Measurements from ENCODE around the gene TMEM245.
"Not testable (repeated sequence)": the region's sequence is repeated elsewhere in the genome, so short reads cannot be mapped to it uniquely, and the experiment has no call there.

The TMEM245 gene

GRCh38 chr9:108996643-108997042 is 123.1 kb downstream of the TMEM245 start:
- no peak for ATAC-seq
- H3K9me3 Mint-ChIP-seq = no peaks in the 10 kb centered on the region
- H3K27ac Mint-ChIP-seq = no peak overlapping the region
- DNase-seq (ENCODE audit: low spot score in 2 of 2) = no peak
- H3K36me3 Mint-ChIP-seq = no peaks in the 10 kb centered on the region
- no peaks in the 10 kb centered on the region for H3K4me1 Mint-ChIP-seq
- H3K4me3 Mint-ChIP-seq = no peak overlapping the region

GRCh38 chr9:108994695-108995094 is 125.1 kb downstream of the TMEM245 start:
- H3K9me3 Mint-ChIP-seq = no peaks in the 10 kb centered on the region
- H3K27ac Mint-ChIP-seq = no peak overlapping the region
- no peaks in the 10 kb centered on the region for H3K36me3 Mint-ChIP-seq
- ATAC-seq = peak; percentile 58
- no peak for DNase-seq (ENCODE audit: low spot score in 2 of 2)
- H3K4me1 Mint-ChIP-seq = no peaks in the 10 kb centered on the region
- H3K4me3 Mint-ChIP-seq = no peak overlapping the region

- no peaks in the 10 kb centered on the region for H3K36me3 Mint-ChIP-seq
- no peaks in the 10 kb centered on the region for H3K9me3 Mint-ChIP-seq
- no peaks in the 10 kb centered on the region for H3K4me1 Mint-ChIP-seq
- no peak for ATAC-seq
- no peak for DNase-seq (ENCODE audit: low spot score in 2 of 2)
- H3K4me3 Mint-ChIP-seq = no peak overlapping the region
- no peak overlapping the region for H3K27ac Mint-ChIP-seq
These were observed 128.3 kb downstream of the TMEM245 start for GRCh38 chr9:108991479-108991878.

GRCh38 chr9:108983885-108984284 is 135.9 kb downstream of the TMEM245 start:
- H3K36me3 Mint-ChIP-seq = no peaks in the 10 kb centered on the region
- ATAC-seq (no peak), DNase-seq (ENCODE audit: low spot score in 2 of 2) (no peak)
- no peak overlapping the region for H3K4me3 Mint-ChIP-seq
- H3K9me3 Mint-ChIP-seq = no peaks in the 10 kb centered on the region
- H3K27ac Mint-ChIP-seq = no peak overlapping the region
- H3K4me1 Mint-ChIP-seq = no peaks in the 10 kb centered on the region

- ATAC-seq (no peak), DNase-seq (ENCODE audit: low spot score in 2 of 2) (no peak)
- Mint-ChIP-seq H3K4me1 (no peaks in the 10 kb centered on the region), H3K4me3 (no peak overlapping the region), H3K36me3 (no peaks in the 10 kb centered on the region), H3K9me3 (no peaks in the 10 kb centered on the region), H3K27ac (no peak overlapping the region)
These were observed 138.9 kb downstream of the TMEM245 start for GRCh38 chr9:108980893-108981292.

GRCh38 chr9:108978205-108978604 is 141.5 kb downstream of the TMEM245 start:
- ATAC-seq = no peak
- no peak for DNase-seq (ENCODE audit: low spot score in 2 of 2)

GRCh38 chr9:108973895-108974294 is 145.9 kb downstream of the TMEM245 start:
- H3K4me3 Mint-ChIP-seq = no peak overlapping the region
- DNase-seq (ENCODE audit: low spot score in 2 of 2) (no peak), ATAC-seq (no peak)
- H3K9me3 Mint-ChIP-seq = peaks cover 3% of the 10 kb centered on the region
- no peaks in the 10 kb centered on the region for H3K36me3 Mint-ChIP-seq
- H3K27ac Mint-ChIP-seq = no peak overlapping the region
- H3K4me1 Mint-ChIP-seq = no peaks in the 10 kb centered on the region

More at GRCh38 chr9:108978205-108978604, 141.5 kb downstream of the TMEM245 start:
- no peak overlapping the region for H3K27ac Mint-ChIP-seq
- H3K36me3 Mint-ChIP-seq = no peaks in the 10 kb centered on the region
- no peaks in the 10 kb centered on the region for H3K9me3 Mint-ChIP-seq
- H3K4me1 Mint-ChIP-seq = no peaks in the 10 kb centered on the region
- H3K4me3 Mint-ChIP-seq = no peak overlapping the region

- no peak for DNase-seq (ENCODE audit: low spot score in 2 of 2)
- no peak overlapping the region for H3K27ac Mint-ChIP-seq
- no peaks in the 10 kb centered on the region for H3K4me1 Mint-ChIP-seq
These were observed 147.0 kb downstream of the TMEM245 start for GRCh38 chr9:108972626-108973209.

GRCh38 chr9:108972186-108972585 is 147.6 kb downstream of the TMEM245 start:
- no peak for ATAC-seq
- Mint-ChIP-seq H3K27ac (no peak overlapping the region), H3K4me1 (no peaks in the 10 kb centered on the region), H3K36me3 (no peaks in the 10 kb centered on the region), H3K9me3 (peaks cover 3% of the 10 kb centered on the region), H3K4me3 (no peak overlapping the region)
- DNase-seq (ENCODE audit: low spot score in 2 of 2) = no peak

More at GRCh38 chr9:108972626-108973209, 147.0 kb downstream of the TMEM245 start:
- Mint-ChIP-seq H3K36me3 (no peaks in the 10 kb centered on the region), H3K9me3 (peaks cover 3% of the 10 kb centered on the region), H3K4me3 (no peak overlapping the region)
- no peak for ATAC-seq

GRCh38 chr9:108971392-108971791 is 148.4 kb downstream of the TMEM245 start:
- H3K4me1 Mint-ChIP-seq; H3K4me3 Mint-ChIP-seq; ATAC-seq; H3K36me3 Mint-ChIP-seq; H3K9me3 Mint-ChIP-seq; H3K27ac Mint-ChIP-seq; DNase-seq (ENCODE audit: low spot score in 2 of 2): not testable (repeated sequence)

GRCh38 chr9:108967916-108968315 is 151.8 kb downstream of the TMEM245 start:
- no peaks in the 10 kb centered on the region for H3K36me3 Mint-ChIP-seq
- H3K9me3 Mint-ChIP-seq = peaks cover 3% of the 10 kb centered on the region
- no peak overlapping the region for H3K27ac Mint-ChIP-seq
- H3K4me1 Mint-ChIP-seq = no peaks in the 10 kb centered on the region
- DNase-seq (ENCODE audit: low spot score in 2 of 2) (no peak), ATAC-seq (no peak)
- H3K4me3 Mint-ChIP-seq = no peak overlapping the region
